Midbrain (tissue), 1 donor: ENCODE results near the gene PLSCR5.

Source experiments
- DNase-seq: peaks from one replicate; lab custom pipeline; 2025; lab: John Stamatoyannopoulos, UW

Gene PLSCR5

GRCh38 chr3:146605106-146605505 is at the start of gene PLSCR5:
Gene PLSCR5 (minus strand): TSS chr3:146605346. CDS start chr3:146605212, 134 bp downstream.
- no peak for DNase-seq

GRCh38 chr3:146653978-146654377 is 48.8 kb upstream of the PLSCR5 start:
- no peak for DNase-seq

- DNase-seq = no peak
These were observed 45.7 kb upstream of the PLSCR5 start for GRCh38 chr3:146650691-146651442.

- DNase-seq = no peak
These were observed 41.1 kb upstream of the PLSCR5 start for GRCh38 chr3:146646261-146646660.

GRCh38 chr3:146640955-146641867 is 36.1 kb upstream of the PLSCR5 start:
- peak; percentile 4 for DNase-seq

- no peak for DNase-seq
These were observed 35.2 kb upstream of the PLSCR5 start for GRCh38 chr3:146640361-146640760.

- no peak for DNase-seq
These were observed 33.6 kb upstream of the PLSCR5 start for GRCh38 chr3:146638718-146639117.

- no peak for DNase-seq
These were observed 32.7 kb upstream of the PLSCR5 start for GRCh38 chr3:146637871-146638270.

- DNase-seq = no peak
These were observed 31.7 kb upstream of the PLSCR5 start for GRCh38 chr3:146636881-146637280.

- no peak for DNase-seq
These were observed 29.2 kb upstream of the PLSCR5 start for GRCh38 chr3:146634346-146634745.

GRCh38 chr3:146628671-146629070 is 23.5 kb upstream of the PLSCR5 start:
- no peak for DNase-seq

- DNase-seq = no peak
These were observed 21.4 kb upstream of the PLSCR5 start for GRCh38 chr3:146626403-146627122.

GRCh38 chr3:146625186-146625775 is 20.1 kb upstream of the PLSCR5 start:
- DNase-seq = no peak

GRCh38 chr3:146621723-146622122 is 16.6 kb upstream of the PLSCR5 start:
- DNase-seq = no peak

- DNase-seq = no peak
These were observed 6.9 kb upstream of the PLSCR5 start for GRCh38 chr3:146612015-146612414.

GRCh38 chr3:146611096-146611495 is 6.0 kb upstream of the PLSCR5 start:
- no peak for DNase-seq

GRCh38 chr3:146598535-146598934 is 6.6 kb downstream of the PLSCR5 start:
- no peak for DNase-seq

- no peak for DNase-seq
These were observed 10.2 kb downstream of the PLSCR5 start for GRCh38 chr3:146594843-146595482.

- no peak for DNase-seq
These were observed 11.4 kb downstream of the PLSCR5 start for GRCh38 chr3:146593776-146594175.

- no peak for DNase-seq
These were observed 14.6 kb downstream of the PLSCR5 start for GRCh38 chr3:146590521-146590920.

- DNase-seq = peak; percentile 68
These were observed 15.1 kb downstream of the PLSCR5 start for GRCh38 chr3:146589899-146590508.
